PFSK-1 (cell line): Measurements from ENCODE around the gene SIGLEC14.

Source experiments
- FOXP2 ChIP-seq: optimal IDR thresholded peaks from 2 replicates; pipeline ENCODE3; 2011; ENCODE audit warnings: borderline replicate concordance, control low read depth, inconsistent platforms; ENCODE audit not compliant: insufficient read depth; ENCODE audit errors: extremely low read length, extremely low read depth
- POLR2AphosphoS5 ChIP-seq: IDR thresholded peaks from 2 replicates; pipeline ENCODE4 v1.6.1; 2012; ENCODE audit warnings: low read depth, mild to moderate bottlenecking, control low read depth, low read length, moderate library complexity
- REST ChIP-seq, 2 experiments: IDR thresholded peaks; 2 replicates each; pipeline versions ENCODE4 v1.6.1 to v1.8.0; 2011 to 2012; ENCODE audit warnings: low read depth in 2 of 2, low read length in 2 of 2, control low read depth in 1 of 2, inconsistent platforms in 1 of 2, mild to moderate bottlenecking in 1 of 2, moderate library complexity in 1 of 2; ENCODE audit not compliant: insufficient read depth in 1 of 2
- SIN3A ChIP-seq: IDR thresholded peaks from 2 replicates; pipeline ENCODE4 v1.6.1; 2012; ENCODE audit warnings: mild to moderate bottlenecking, low read length, moderate library complexity, borderline replicate concordance; ENCODE audit not compliant: insufficient read depth
- TAF1 ChIP-seq: IDR thresholded peaks from 2 replicates; pipeline ENCODE4 v1.6.1; 2012; ENCODE audit warnings: low read length, control low read depth, borderline replicate concordance; ENCODE audit not compliant: insufficient read depth

- TF ChIP-seq SIN3A (no peak), REST (IDR thresholded peaks at IDR 0.05; ENCODE audit: insufficient read depth in 1 of 2, low read depth in 2 of 2, low read length in 2 of 2) (no peak), POLR2AphosphoS5 (no peak), TAF1 (no peak), FOXP2 (no peak)
These were observed 9.2 kb downstream of the SIGLEC14 start for GRCh38 chr19:51637362-51637978.
